AG10803 (cell line): ENCODE measurements around the gene CAMKK2.
A peak's percentile ranks its signal among the peaks of the same experiment; 100 is the strongest.

Experiments
- DNase-seq: peaks from one replicate; pipeline ENCODE4 v3.0.0; 2010; ENCODE audit warnings: low read depth
- H3K4me3 ChIP-seq: 2 replicates; pipeline ENCODE4 v1.5.1; 2011; ENCODE audit warnings: mild to moderate bottlenecking, low read length, control low read depth
- CTCF ChIP-seq: conservative IDR thresholded peaks from 2 replicates; pipeline ENCODE4 v1.5.1; 2011; ENCODE audit warnings: mild to moderate bottlenecking, low read length, control low read depth, inconsistent platforms

The CAMKK2 gene

GRCh38 chr12:121331248-121331647 lies 34.7 kb upstream of the CAMKK2 start:
- no peak for DNase-seq
- no peak for TF ChIP-seq CTCF
- H3K4me3 ChIP-seq, result no peak overlapping the region

GRCh38 chr12:121330692-121331091 lies 34.2 kb upstream of the CAMKK2 start:
- DNase-seq, result no peak
- H3K4me3 ChIP-seq, result no peak overlapping the region
- no peak for TF ChIP-seq CTCF

- DNase-seq, result no peak
- TF ChIP-seq CTCF, result no peak
- H3K4me3 ChIP-seq, result no peak overlapping the region
Measured at GRCh38 chr12:121330195-121330594, 33.7 kb upstream of the CAMKK2 start.

GRCh38 chr12:121328620-121329019 lies 32.1 kb upstream of the CAMKK2 start:
- DNase-seq, result no peak
- TF ChIP-seq CTCF, result no peak
- H3K4me3 ChIP-seq, result no peak overlapping the region

GRCh38 chr12:121326996-121327674 lies 30.6 kb upstream of the CAMKK2 start:
- DNase-seq, result no peak
- TF ChIP-seq CTCF, result no peak

GRCh38 chr12:121325922-121326396 lies 29.4 kb upstream of the CAMKK2 start:
- DNase-seq, result peak; percentile 65
- no peak overlapping the region for H3K4me3 ChIP-seq
- TF ChIP-seq CTCF, result no peak

More at GRCh38 chr12:121326996-121327674, 30.6 kb upstream of the CAMKK2 start:
- no peak overlapping the region for H3K4me3 ChIP-seq

GRCh38 chr12:121323908-121324307 lies 27.4 kb upstream of the CAMKK2 start:
- TF ChIP-seq CTCF, result no peak
- DNase-seq, result no peak
- H3K4me3 ChIP-seq, result no peak overlapping the region
